ENCODE results near the gene ZNF317.

- TF ChIP-seq CTCF (IDR thresholded peaks at IDR 0.05) (no peak), POLR2A (IDR thresholded peaks at IDR 0.05) (no peak)
Measured at GRCh38 chr19:9115307-9115813, 24.8 kb upstream of the ZNF317 start, which contains the start of gene OR7G1.

Data from thyroid gland (tissue), 4 donors.